HepG2 (cell line): Measurements from ENCODE around the gene CELF5. TPM values are rescaled to one million over a fixed set of nuclear protein-coding genes. Genes with fewer than 3 reads are reported as not detected.

Experiments
- ATAC-seq: fragments of 200-7000 bp; cut with Tn5 transposase; 3 replicates; pipeline ENCODE4 v1.9.1; 2020; ENCODE audit warnings: mild to moderate bottlenecking, moderate library complexity
- BruUV-seq: library from RNA; stranded (reverse); fragments of 400-500 nt; replicated peaks from 2 replicates; lab custom pipeline; 2021; lab: Mats Ljungman, UMichigan
- CTCF ChIA-PET: fragments of 300-600 bp; formaldehyde crosslinking; extraction: SDS; loops from one replicate; lab custom pipeline; 2021; ENCODE audit warnings: low total read pairs, inconsistent platforms, low intra/inter-chr PET ratio; lab: Yijun Ruan, JAX
- POLR2A ChIA-PET: fragments of 350-600 bp; sonication (Branson Sonifier 250); formaldehyde crosslinking; loops from one replicate; lab custom pipeline; 2020; ENCODE audit warnings: antibody characterized with exemption, inconsistent platforms; lab: Yijun Ruan, JAX
- DNase-seq: peaks from one replicate; pipeline ENCODE4 v3.0.0-alpha.2; 2015; ENCODE audit warnings: low spot score
- FAIRE-seq: peaks from 3 replicates; lab custom pipeline; 2011; peaks lifted over from hg19 to GRCh38; lab: Jason Lieb, UNC
- H2AFZ ChIP-seq: one replicate; pipeline ENCODE4 v1.6.1; 2011; ENCODE audit warnings: low read length, inconsistent platforms
- H3K27ac ChIP-seq: fragments of 300-600 bp; 3 replicates; pipeline ENCODE4 v1.8.0; 2011; ENCODE audit warnings: mixed run types, mild to moderate bottlenecking, mixed read lengths, low read length, inconsistent platforms; ENCODE audit not compliant: insufficient read depth; ENCODE audit errors: extremely low read length
- H3K27me3 ChIP-seq, 2 experiments: fragments of 200-600 bp in 1 of 2; 2 replicates in 1 of 2; 3 replicates in 1 of 2; pipeline versions ENCODE4 v1.6.0 to v1.8.0; 2011; ENCODE audit warnings: low read length in 2 of 2, mild to moderate bottlenecking in 2 of 2, moderate library complexity in 2 of 2, inconsistent platforms in 1 of 2; ENCODE audit not compliant: insufficient read depth in 2 of 2, control insufficient read depth in 1 of 2
- H3K36me3 ChIP-seq, 2 experiments: fragments of 200-600 bp in 1 of 2; replicated peaks in 1 of 2; 2 replicates in 1 of 2; 3 replicates in 1 of 2; pipeline versions ENCODE4 v1.5.1 to v1.8.0; 2011; ENCODE audit warnings: low read length in 2 of 2, inconsistent platforms in 1 of 2; ENCODE audit not compliant: insufficient read depth in 2 of 2, control insufficient read depth in 1 of 2
- H3K4me1 ChIP-seq: 2 replicates; pipeline ENCODE4 v1.5.1; 2012; ENCODE audit warnings: low read length, inconsistent platforms; ENCODE audit not compliant: insufficient read depth
- H3K4me2 ChIP-seq: 2 replicates; pipeline ENCODE4 v1.6.0; 2011; ENCODE audit warnings: low read depth, low read length, inconsistent platforms
- H3K4me3 ChIP-seq, 3 experiments: fragments of 200-600 bp in 1 of 3; sonication (generic), shearing (Covaris generic) in 1 of 3; replicated peaks in 1 of 3; 2 replicates each; pipeline ENCODE4 v1.5.1; 2011 to 2016; ENCODE audit warnings: low read length in 3 of 3, inconsistent platforms in 2 of 3, low read depth in 2 of 3, mild to moderate bottlenecking in 2 of 3, control low read depth in 1 of 3, mixed read lengths in 1 of 3; ENCODE audit not compliant: insufficient read depth in 1 of 3
- H3K79me2 ChIP-seq: one replicate; pipeline ENCODE4 v1.6.1; 2011; ENCODE audit warnings: low read length, inconsistent platforms; ENCODE audit not compliant: insufficient read depth
- H3K9ac ChIP-seq: 2 replicates; pipeline ENCODE4 v1.6.0; 2011; ENCODE audit warnings: mild to moderate bottlenecking, low read depth, low read length, inconsistent platforms; ENCODE audit not compliant: insufficient read depth
- H3K9me3 ChIP-seq: 2 replicates; pipeline ENCODE4 v1.5.1; 2012; ENCODE audit warnings: mild to moderate bottlenecking, low read length
- H4K20me1 ChIP-seq: 2 replicates; pipeline ENCODE4 v1.6.0; 2011; ENCODE audit warnings: inconsistent platforms, mild to moderate bottlenecking, low read length, moderate library complexity; ENCODE audit not compliant: insufficient read depth
- DZIP1 ChIP-seq: sonication (generic); formaldehyde crosslinking; IDR thresholded peaks from 2 replicates; pipeline ENCODE4 v1.5.0; 2020; ENCODE audit warnings: mild to moderate bottlenecking, missing genetic modification reagents
- HNRNPL ChIP-seq: fragments of 200-400 bp; formaldehyde crosslinking; IDR thresholded peaks from 2 replicates; pipeline ENCODE4 v1.6.1; 2017; ENCODE audit warnings: mild to moderate bottlenecking, low read depth, low read length
- NR2C2 ChIP-seq: sonication (generic); formaldehyde crosslinking; IDR thresholded peaks from 2 replicates; pipeline ENCODE4 v1.4.0; 2020; ENCODE audit warnings: missing genetic modification reagents, mild to moderate bottlenecking, moderate library complexity, borderline replicate concordance
- NR2F6 ChIP-seq, 2 experiments: IDR thresholded peaks; 2 replicates each; pipeline ENCODE4 v1.6.1; 2016; ENCODE audit warnings: antibody characterized with exemption in 1 of 2, mild to moderate bottlenecking in 1 of 2
- RNF219 ChIP-seq: sonication (generic); formaldehyde crosslinking; IDR thresholded peaks from 2 replicates; pipeline ENCODE4 v1.5.0; 2020; ENCODE audit warnings: mild to moderate bottlenecking, missing genetic modification reagents
- ZFP91 ChIP-seq: sonication (generic); formaldehyde crosslinking; IDR thresholded peaks from 2 replicates; pipeline ENCODE4 v1.9.0; 2022; ENCODE audit warnings: missing genetic modification reagents, mild to moderate bottlenecking, borderline replicate concordance
- ZNF121 ChIP-seq: sonication (generic); formaldehyde crosslinking; IDR thresholded peaks from 2 replicates; pipeline ENCODE4 v1.5.0; 2020; ENCODE audit warnings: mild to moderate bottlenecking, missing genetic modification reagents
- ZNF362 ChIP-seq: sonication (generic); formaldehyde crosslinking; IDR thresholded peaks from 2 replicates; pipeline ENCODE4 v1.4.0; 2020; ENCODE audit warnings: missing genetic modification reagents, mild to moderate bottlenecking, borderline replicate concordance
- ZNF782 ChIP-seq: sonication (generic); formaldehyde crosslinking; IDR thresholded peaks from 2 replicates; pipeline ENCODE4 v1.4.0; 2020; ENCODE audit warnings: missing genetic modification reagents, mild to moderate bottlenecking, borderline replicate concordance
- WGBS: methylation state at CpG from one replicate; pipeline ENCODE4 v1.1.6; 2017; ENCODE audit warnings: low lambda C conversion rate; 5-methylcytosine and 5-hydroxymethylcytosine counted together
- in situ Hi-C: cut with HindIII; loops from 2 replicates; pipeline ENCODE4 v1.10.0; 2017; ENCODE audit warnings: low pct_unique_long_range_greater_than_20kb; ENCODE audit not compliant: extremely low pct_ligation_motif_present
- intact Hi-C: fragments of 100-400 bp; cut with micrococcal nuclease; formaldehyde crosslinking; loops from one replicate; pipeline ENCODE4 v1.10.0; 2022; ENCODE audit not compliant: unreplicated experiment
- polyA plus RNA-seq, 8 experiments: library from polyadenylated mRNA; depleted of rRNA in 3 of 8; stranded (reverse) in 7 of 8; unstranded in 1 of 8; fragments of >200 nt; fragmentation: Illumina TruSeq in 4 of 8; extraction: Trizol in 4 of 8; gene quantifications; 2 replicates each; pipeline versions ENCODE4 v1.2.1 to v1.2.3, GENCODE V29; 2011 to 2016; ENCODE audit warnings: low read depth in 4 of 8, missing spikeins in 1 of 8, mixed read lengths in 1 of 8; ENCODE audit not compliant: insufficient read depth in 1 of 8
- total RNA-seq, 5 experiments: library from RNA; depleted of rRNA; stranded (reverse); fragments of >200 nt; fragmentation: Illumina TruSeq; extraction: Trizol; gene quantifications; 2 replicates each; pipeline ENCODE4 v1.2.3, GENCODE V29; 2016; ENCODE audit warnings: low read depth in 1 of 5

The CELF5 gene
- total and polyA plus RNA-seq, 2 of the 13 experiments (the other 11 are each of a cell fraction or from before 2014, with no cell fraction given), result 0.31 to 0.84 TPM

GRCh38 chr19:3338541-3339181 is 114.2 kb downstream of the CELF5 start (continued):
- TF ChIP-seq DZIP1, result no peak
- TF ChIP-seq NR2C2 (CRISPR knock-in tag), result peak; percentile 83
- TF ChIP-seq NR2F6 (IDR thresholded peaks at IDR 0.05), result peak; percentile 81
- TF ChIP-seq NR2F6 (CRISPR knock-in tag; IDR thresholded peaks at IDR 0.05), result peak; percentile 73
- TF ChIP-seq ZNF782 (CRISPR knock-in tag), result no peak
- TF ChIP-seq ZNF362 (CRISPR knock-in tag), result peak; percentile 56
- TF ChIP-seq ZNF121 (CRISPR knock-in tag), result peak; percentile 70; the same call in 1 of the 2 replicates
- 0 out of 2 replicates have a peak, but pooled peaks have one; percentile 44 for TF ChIP-seq HNRNPL

- ATAC-seq (no peak), FAIRE-seq (no peak), DNase-seq (no peak)
- in situ Hi-C loops (no loop called here), intact Hi-C loops (no loop called here)
- BruUV-seq, result no TSS peak
- WGBS, result 63% methylated on average over 7 of the region's 11 CpGs
- Histone ChIP-seq H3K4me1 (peaks cover 38% of the 10 kb centered on the region), H3K27ac (no peak overlapping the region), H3K9me3 (no peaks in the 10 kb centered on the region), H2AFZ (no peak overlapping the region), H3K27me3 (no peaks in the 10 kb centered on the region; a peak in 1 of 5 replicates), H4K20me1 (no peaks in the 10 kb centered on the region), H3K9ac (no peak overlapping the region), H3K4me2 (no peak overlapping the region), H3K79me2 (no peaks in the 10 kb centered on the region), H3K36me3 (no peaks in the 10 kb centered on the region), H3K4me3 (no peak overlapping the region)
- TF ChIP-seq ZFP91 (CRISPR knock-in tag), result 0 out of 2 replicates have a peak, but pooled peaks have one; percentile 23
- no peak for TF ChIP-seq RNF219 (CRISPR knock-in tag)
- ChIA-PET POLR2A (no interaction called here), CTCF (interaction anchor here (1.1 kb wide), 1 partner anchor 90 kb away, joined by 4 read pairs; no protein-coding TSS in a partner anchor)
Observed at GRCh38 chr19:3340340-3340739, 115.9 kb downstream of the CELF5 start.
